Activated B cell treated with CpG ODN at 0.5 μM for 24 hours (primary cell): ENCODE measurements around the gene LAMA1. TPM values are rescaled to one million over a fixed set of nuclear protein-coding genes. Genes with fewer than 3 reads are reported as not detected.

Experiments used
- ATAC-seq: fragments of 200-7000 bp; cut with Tn5 transposase; one replicate; pipeline ENCODE4 v1.10.0; 2021; ENCODE audit warnings: low read depth, mild to moderate bottlenecking, moderate library complexity
- CTCF ChIA-PET: fragments of 350-600 bp; sonication (Branson Sonifier 250); formaldehyde crosslinking; loops from one replicate; lab custom pipeline; 2021; ENCODE audit warnings: antibody characterized with exemption; lab: Charles Lee
- POLR2A ChIA-PET: fragments of 350-600 bp; sonication (Branson Sonifier 250); formaldehyde crosslinking; loops from one replicate; lab custom pipeline; 2021; ENCODE audit warnings: antibody characterized with exemption; lab: Charles Lee
- DNase-seq: peaks from one replicate; pipeline ENCODE4 v3.0.0; 2022
- H3K27ac Mint-ChIP-seq: one replicate; pipeline ENCODE4 v1.8.0; 2020; ENCODE audit warnings: mixed read lengths
- H3K27me3 Mint-ChIP-seq: one replicate; pipeline ENCODE4 v1.8.0; 2021; ENCODE audit warnings: mixed read lengths
- H3K36me3 Mint-ChIP-seq: one replicate; pipeline ENCODE4 v1.8.0; 2021; ENCODE audit warnings: low read depth, mixed read lengths
- H3K4me1 Mint-ChIP-seq: one replicate; pipeline ENCODE4 v1.8.0; 2021; ENCODE audit warnings: mixed read lengths
- H3K4me3 Mint-ChIP-seq: one replicate; pipeline ENCODE4 v1.8.0; 2020; ENCODE audit warnings: mild to moderate bottlenecking, mixed read lengths
- H3K9me3 Mint-ChIP-seq: one replicate; pipeline ENCODE4 v1.8.0; 2020; ENCODE audit warnings: mixed read lengths
- CTCF ChIP-seq: fragments of 200-600 bp; IDR thresholded peaks from one replicate; pipeline ENCODE4 v1.8.0; 2022; ENCODE audit warnings: antibody characterized with exemption, mild to moderate bottlenecking
- intact Hi-C: fragments of 100-400 bp; cut with micrococcal nuclease; formaldehyde crosslinking; loops from one replicate; pipeline ENCODE4 v1.15.1; 2024
- total RNA-seq: library from RNA; stranded (reverse); gene quantifications from 2 replicates; pipeline ENCODE4 v1.2.3, GENCODE V29; 2022

LAMA1 gene
- total RNA-seq, 1 donor from 2014 or later = not detected

GRCh38 chr18:7028625-7029024, 89.0 kb downstream of the LAMA1 start:
- ChIA-PET POLR2A (no interaction called here), CTCF (no interaction called here)
- Mint-ChIP-seq H3K4me1 (no peaks in the 10 kb centered on the region), H3K27me3 (no peaks in the 10 kb centered on the region), H3K27ac (no peak overlapping the region), H3K36me3 (no peaks in the 10 kb centered on the region), H3K4me3 (no peak overlapping the region), H3K9me3 (no peaks in the 10 kb centered on the region)
- TF ChIP-seq CTCF = no peak
- intact Hi-C loops = no loop called here
- DNase-seq (no peak), ATAC-seq (no peak)

GRCh38 chr18:7025194-7025593, 92.4 kb downstream of the LAMA1 start:
- Mint-ChIP-seq H3K36me3 (no peaks in the 10 kb centered on the region), H3K4me3 (no peak overlapping the region), H3K4me1 (no peaks in the 10 kb centered on the region), H3K27me3 (no peaks in the 10 kb centered on the region), H3K27ac (no peak overlapping the region), H3K9me3 (no peaks in the 10 kb centered on the region)
- TF ChIP-seq CTCF = no peak
- intact Hi-C loops = no loop called here
- ATAC-seq (no peak), DNase-seq (no peak)
- CTCF ChIA-PET = no interaction called here
- POLR2A ChIA-PET = no interaction called here

- no peak for TF ChIP-seq CTCF
- H3K9me3 Mint-ChIP-seq = no peaks in the 10 kb centered on the region
- ATAC-seq = no peak
- CTCF ChIA-PET = no interaction called here
- no peaks in the 10 kb centered on the region for H3K4me1 Mint-ChIP-seq
- DNase-seq = no peak
- H3K4me3 Mint-ChIP-seq = no peak overlapping the region
- H3K36me3 Mint-ChIP-seq = no peaks in the 10 kb centered on the region
- H3K27me3 Mint-ChIP-seq = no peaks in the 10 kb centered on the region
- POLR2A ChIA-PET = no interaction called here
- H3K27ac Mint-ChIP-seq = no peak overlapping the region
- intact Hi-C loops = no loop called here
These were observed 94.0 kb downstream of the LAMA1 start for GRCh38 chr18:7023581-7023980.

GRCh38 chr18:7023063-7023580, 94.5 kb downstream of the LAMA1 start:
- no peak for DNase-seq
- H3K27ac Mint-ChIP-seq = no peak overlapping the region
- no peak overlapping the region for H3K4me3 Mint-ChIP-seq
- H3K4me1 Mint-ChIP-seq = no peaks in the 10 kb centered on the region
- ChIA-PET POLR2A (no interaction called here), CTCF (no interaction called here)
- no peak for TF ChIP-seq CTCF
- H3K27me3 Mint-ChIP-seq = no peaks in the 10 kb centered on the region
- intact Hi-C loops = no loop called here
- no peaks in the 10 kb centered on the region for H3K36me3 Mint-ChIP-seq
- H3K9me3 Mint-ChIP-seq = no peaks in the 10 kb centered on the region
- ATAC-seq = no peak

GRCh38 chr18:7021994-7022840, 95.4 kb downstream of the LAMA1 start:
- no peak for DNase-seq
- Mint-ChIP-seq H3K27me3 (no peaks in the 10 kb centered on the region), H3K4me3 (no peak overlapping the region), H3K4me1 (no peaks in the 10 kb centered on the region), H3K27ac (no peak overlapping the region), H3K36me3 (no peaks in the 10 kb centered on the region), H3K9me3 (no peaks in the 10 kb centered on the region)
- ChIA-PET CTCF (no interaction called here), POLR2A (no interaction called here)
- no peak for ATAC-seq
- TF ChIP-seq CTCF = no peak
- intact Hi-C loops = no loop called here
